WTC11 (cell line): ENCODE measurements around the gene ACMSD.

ENCODE experiments used
- ATF3 ChIP-seq: sonication (generic); formaldehyde crosslinking; conservative IDR thresholded peaks from 2 replicates; pipeline ENCODE4 v1.8.1; 2022; ENCODE audit warnings: mild to moderate bottlenecking, missing genetic modification reagents
- SP1 ChIP-seq: sonication (generic); formaldehyde crosslinking; conservative IDR thresholded peaks from 2 replicates; pipeline ENCODE4 v1.8.1; 2022; ENCODE audit warnings: missing genetic modification reagents
- ZBTB21 ChIP-seq: sonication (generic); formaldehyde crosslinking; IDR thresholded peaks from 2 replicates; pipeline ENCODE4 v1.8.1; 2023; ENCODE audit warnings: mild to moderate bottlenecking, missing genetic modification reagents, borderline replicate concordance
- ZBTB43 ChIP-seq: sonication (generic); formaldehyde crosslinking; IDR thresholded peaks from 2 replicates; pipeline ENCODE4 v1.8.1; 2023; ENCODE audit warnings: mild to moderate bottlenecking, missing genetic modification reagents
- ZNF532 ChIP-seq: fragments of 250-450 bp; sonication (Bioruptor Pico); IDR thresholded peaks from 2 replicates; pipeline ENCODE4 v1.9.0; 2021; ENCODE audit warnings: mild to moderate bottlenecking, borderline replicate concordance
- TF ChIP-seq, protein P1 (sequence below): fragments of 200-600 bp; IDR thresholded peaks from 2 replicates; pipeline ENCODE4 v1.8.0; 2022; ENCODE audit warnings: antibody characterized with exemption

DNA sequence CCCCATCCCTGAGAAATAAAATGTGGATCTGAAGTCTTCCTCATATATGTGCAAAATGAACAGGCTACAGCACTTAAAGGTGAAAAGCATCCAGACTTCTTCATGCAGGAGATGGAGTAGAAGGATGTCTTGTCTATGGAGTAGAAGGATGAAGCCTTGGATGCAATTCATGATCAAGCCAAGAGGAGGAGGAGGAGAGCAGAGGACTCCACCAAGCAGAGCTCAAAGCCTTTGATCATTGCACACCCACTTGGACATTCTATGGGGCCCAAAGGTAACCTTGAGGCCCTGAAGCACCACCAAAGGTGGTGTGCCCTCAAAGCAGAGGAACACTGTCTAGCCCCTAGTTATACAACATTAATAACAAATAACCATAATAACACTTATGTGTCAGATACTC, 17.3 kb downstream of the ACMSD start:
- TF ChIP-seq, protein P1, sequence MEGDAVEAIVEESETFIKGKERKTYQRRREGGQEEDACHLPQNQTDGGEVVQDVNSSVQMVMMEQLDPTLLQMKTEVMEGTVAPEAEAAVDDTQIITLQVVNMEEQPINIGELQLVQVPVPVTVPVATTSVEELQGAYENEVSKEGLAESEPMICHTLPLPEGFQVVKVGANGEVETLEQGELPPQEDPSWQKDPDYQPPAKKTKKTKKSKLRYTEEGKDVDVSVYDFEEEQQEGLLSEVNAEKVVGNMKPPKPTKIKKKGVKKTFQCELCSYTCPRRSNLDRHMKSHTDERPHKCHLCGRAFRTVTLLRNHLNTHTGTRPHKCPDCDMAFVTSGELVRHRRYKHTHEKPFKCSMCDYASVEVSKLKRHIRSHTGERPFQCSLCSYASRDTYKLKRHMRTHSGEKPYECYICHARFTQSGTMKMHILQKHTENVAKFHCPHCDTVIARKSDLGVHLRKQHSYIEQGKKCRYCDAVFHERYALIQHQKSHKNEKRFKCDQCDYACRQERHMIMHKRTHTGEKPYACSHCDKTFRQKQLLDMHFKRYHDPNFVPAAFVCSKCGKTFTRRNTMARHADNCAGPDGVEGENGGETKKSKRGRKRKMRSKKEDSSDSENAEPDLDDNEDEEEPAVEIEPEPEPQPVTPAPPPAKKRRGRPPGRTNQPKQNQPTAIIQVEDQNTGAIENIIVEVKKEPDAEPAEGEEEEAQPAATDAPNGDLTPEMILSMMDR: no peak
- TF ChIP-seq SP1 (CRISPR knock-in tag): no peak
- TF ChIP-seq ZBTB43 (CRISPR knock-in tag): no peak
- TF ChIP-seq ZNF532 (CRISPR knock-in tag): no peak
- TF ChIP-seq ATF3 (CRISPR knock-in tag): no peak
- no peak for TF ChIP-seq ZBTB21 (CRISPR knock-in tag)
